GM12878 (cell line): ENCODE results near the gene SMPD1. TPM values are rescaled to one million over a fixed set of nuclear protein-coding genes. Genes with fewer than 3 reads are reported as not detected.

Source experiments
- ATAC-seq: fragments of 200-7000 bp; cut with Tn5 transposase; 3 replicates; pipeline ENCODE4 v1.9.1; 2020; ENCODE audit warnings: mild to moderate bottlenecking, moderate library complexity
- BruUV-seq: library from RNA; stranded (reverse); fragments of 400-500 nt; replicated peaks from 2 replicates; lab custom pipeline; 2021; lab: Mats Ljungman, UMichigan
- CTCF ChIA-PET: fragments of 300-600 bp; sonication (Branson Sonifier 250); formaldehyde crosslinking; extraction: SDS; loops from one replicate; lab custom pipeline; 2021; ENCODE audit warnings: inconsistent platforms; lab: Yijun Ruan, JAX
- POLR2A ChIA-PET: fragments of 350-600 bp; formaldehyde crosslinking; extraction: SDS; loops from one replicate; lab custom pipeline; 2021; ENCODE audit warnings: inconsistent platforms; lab: Charles Lee
- RAD21 ChIA-PET: fragments of 300-600 bp; sonication (Branson Sonifier 250); formaldehyde crosslinking; loops from one replicate; lab custom pipeline; 2023; ENCODE audit warnings: antibody characterized with exemption; ENCODE audit not compliant: unreplicated experiment; lab: Charles Lee
- SMC1A ChIA-PET: fragments of 300-600 bp; sonication (Branson Sonifier 250); formaldehyde crosslinking; loops from one replicate; lab custom pipeline; 2023; ENCODE audit not compliant: unreplicated experiment, uncharacterized antibody; lab: Charles Lee
- DNase-seq: peaks from one replicate; pipeline ENCODE4 v3.0.0-alpha.2; 2011; ENCODE audit warnings: low read depth, low spot score
- FAIRE-seq: peaks from 3 replicates; lab custom pipeline; 2011; peaks lifted over from hg19 to GRCh38; lab: Jason Lieb, UNC
- H2AFZ ChIP-seq: 2 replicates; pipeline ENCODE4 v1.6.0; 2011; ENCODE audit warnings: low read depth, low read length, control low read depth; ENCODE audit not compliant: control insufficient read depth
- H3K27ac ChIP-seq: 2 replicates; pipeline ENCODE4 v1.5.1; 2011; ENCODE audit warnings: control low read depth; ENCODE audit not compliant: control insufficient read depth, insufficient read depth
- H3K27me3 ChIP-seq, 2 experiments: replicated peaks in 1 of 2; 2 replicates each; pipeline versions ENCODE4 v1.6.0 to v1.6.1; 2011; ENCODE audit warnings: low read length in 1 of 2; ENCODE audit not compliant: control insufficient read depth in 2 of 2, insufficient read depth in 2 of 2
- H3K36me3 ChIP-seq, 2 experiments: 2 replicates each; pipeline ENCODE4 v1.5.1; 2011; ENCODE audit warnings: low read length in 1 of 2; ENCODE audit not compliant: control insufficient read depth in 2 of 2, insufficient read depth in 2 of 2
- H3K4me1 ChIP-seq: 2 replicates; pipeline ENCODE4 v1.6.1; 2011; ENCODE audit warnings: mild to moderate bottlenecking, low read length, moderate library complexity, mixed read lengths; ENCODE audit not compliant: control insufficient read depth, insufficient read depth
- H3K4me2 ChIP-seq: 2 replicates; pipeline ENCODE4 v1.6.0; 2011; ENCODE audit warnings: control low read depth; ENCODE audit not compliant: control insufficient read depth, insufficient read depth
- H3K4me3 ChIP-seq: fragments of 200-600 bp; sonication (generic); 2 replicates; pipeline ENCODE4 v1.5.1; 2016
- H3K79me2 ChIP-seq: 2 replicates; pipeline ENCODE4 v1.6.0; 2011; ENCODE audit warnings: low read length; ENCODE audit not compliant: control insufficient read depth, insufficient read depth
- H3K9ac ChIP-seq: 2 replicates; pipeline ENCODE4 v1.8.0; 2011; ENCODE audit warnings: low read length, control low read depth, mixed read lengths; ENCODE audit not compliant: control insufficient read depth, insufficient read depth
- H3K9me3 ChIP-seq: replicated peaks from 3 replicates; pipeline ENCODE4 v1.5.1; 2011; ENCODE audit warnings: mild to moderate bottlenecking, low read length; ENCODE audit not compliant: control insufficient read depth, insufficient read depth
- H4K20me1 ChIP-seq: 2 replicates; pipeline ENCODE4 v1.6.0; 2011; ENCODE audit not compliant: control insufficient read depth, insufficient read depth
- BCL11A ChIP-seq: IDR thresholded peaks from 2 replicates; pipeline ENCODE4 v1.6.1; 2011; ENCODE audit warnings: low read depth, low read length
- CHD2 ChIP-seq: IDR thresholded peaks from 2 replicates; pipeline ENCODE4 v1.6.1; 2011; ENCODE audit warnings: low read depth, low read length, improper control_type of control experiment, borderline replicate concordance
- ETV6 ChIP-seq, 2 experiments: fragments of 450-650 bp in 1 of 2; IDR thresholded peaks in 1 of 2; conservative IDR thresholded peaks in 1 of 2; 2 replicates each; pipeline ENCODE4 v1.6.1; 2014; ENCODE audit warnings: antibody characterized with exemption in 1 of 2, borderline replicate concordance in 1 of 2, low read depth in 1 of 2, mild to moderate bottlenecking in 1 of 2, moderate library complexity in 1 of 2
- GATAD2B ChIP-seq: fragments of 450-650 bp; conservative IDR thresholded peaks from 2 replicates; pipeline ENCODE4 v1.6.1; 2017; ENCODE audit warnings: low read depth, mild to moderate bottlenecking, moderate library complexity
- KLF5 ChIP-seq: fragments of 450-650 bp; IDR thresholded peaks from 2 replicates; pipeline ENCODE4 v1.6.1; 2014; ENCODE audit warnings: mild to moderate bottlenecking; ENCODE audit not compliant: partially characterized antibody
- NR2C2 ChIP-seq: IDR thresholded peaks from 2 replicates; pipeline ENCODE4 v1.6.1; 2011; ENCODE audit warnings: borderline replicate concordance, low read depth; ENCODE audit not compliant: control insufficient read depth, insufficient read length
- TCF3 ChIP-seq: IDR thresholded peaks from 2 replicates; pipeline ENCODE4 v1.6.1; 2012; ENCODE audit warnings: low read depth, mild to moderate bottlenecking, low read length, borderline replicate concordance; ENCODE audit not compliant: insufficient read depth
- WGBS: methylation state at CpG from one replicate; pipeline ENCODE4 v1.1.6; 2016; ENCODE audit warnings: low lambda C conversion rate; ENCODE audit not compliant: insufficient replicate concordance, insufficient coverage; ENCODE audit errors: missing lambda C conversion rate; 5-methylcytosine and 5-hydroxymethylcytosine counted together
- in situ Hi-C: fragments of 300-500 bp; cut with MboI; formaldehyde crosslinking; loops from 9 replicates; pipeline ENCODE4 v1.14.3; 2018; ENCODE audit warnings: mixed read lengths
- intact Hi-C: fragments of 100-400 bp; cut with micrococcal nuclease; formaldehyde crosslinking; loops from one replicate; pipeline ENCODE4 v1.14.2; 2022; ENCODE audit not compliant: unreplicated experiment
- polyA plus RNA-seq, 11 experiments: library from polyadenylated mRNA; depleted of rRNA in 4 of 11; unstranded in 6 of 11; stranded (reverse) in 5 of 11; fragments of >200 nt; fragmentation: Nextera tagmentation in 4 of 11; fragmentation: Illumina TruSeq in 1 of 11; extraction: Ambion mirVana in 4 of 11; extraction: Trizol in 1 of 11; gene quantifications; 1 replicate in 1 of 11; 2 replicates in 10 of 11; pipeline versions ENCODE4 v1.2.1 to v1.2.3, GENCODE V29; 2011 to 2016; ENCODE audit warnings: inconsistent platforms in 2 of 11, missing spikeins in 2 of 11, low read depth in 1 of 11
- total RNA-seq, 4 experiments: library from RNA; depleted of rRNA in 3 of 4; stranded (reverse); fragments of >200 nt in 3 of 4; fragmentation: Illumina TruSeq in 1 of 4; extraction: Trizol in 1 of 4; gene quantifications; 2 replicates each; pipeline versions ENCODE4 v1.2.1 to v1.2.3, GENCODE V29; 2013 to 2021
- TF ChIP-seq, protein P1 (sequence below), 3 experiments: IDR thresholded peaks in 2 of 3; conservative IDR thresholded peaks in 1 of 3; 2 replicates each; pipeline ENCODE4 v1.5.1; 2011; ENCODE audit warnings: low read depth in 3 of 3, low read length in 3 of 3, mild to moderate bottlenecking in 3 of 3, control low read depth in 2 of 3, moderate library complexity in 2 of 3, inconsistent platforms in 1 of 3, mixed read lengths in 1 of 3; ENCODE audit not compliant: control insufficient read depth in 2 of 3, insufficient read depth in 1 of 3; ENCODE audit errors: extremely low read depth in 1 of 3
- TF ChIP-seq, protein P2 (sequence below): fragments of 450-650 bp; IDR thresholded peaks from 2 replicates; pipeline ENCODE4 v1.6.1; 2017; ENCODE audit warnings: mild to moderate bottlenecking

SMPD1 gene
- total and polyA plus RNA-seq, 10 of the 15 experiments (the other 5 are each of a cell fraction or from before 2014, with no cell fraction given): 1.4 to 13.7 (median 6.2) TPM

- no peak overlapping the region for H3K27ac ChIP-seq
These were observed 3.9 kb downstream of the SMPD1 start for GRCh38 chr11:6393989-6394670.

More at GRCh38 chr11:6393989-6394670, 3.9 kb downstream of the SMPD1 start:
- FAIRE-seq (no peak), DNase-seq (no peak), ATAC-seq (no peak)
- Histone ChIP-seq H3K27me3 (no peaks in the 10 kb centered on the region), H3K4me1 (peaks cover 6% of the 10 kb centered on the region), H3K36me3 (no peaks in the 10 kb centered on the region), H3K4me3 (no peak overlapping the region), H3K9ac (no peak overlapping the region), H3K79me2 (no peaks in the 10 kb centered on the region), H4K20me1 (no peaks in the 10 kb centered on the region), H2AFZ (no peak overlapping the region), H3K4me2 (no peak overlapping the region), H3K9me3 (no peaks in the 10 kb centered on the region)
- SMC1A ChIA-PET: interaction anchor here (1.9 kb wide), 1 partner anchor 15 kb away, joined by 7 read pairs; no protein-coding TSS in a partner anchor
- no peak for TF ChIP-seq ETV6 (conservative IDR thresholded peaks at IDR 0.05 in 1 of 2, IDR thresholded peaks at IDR 0.05 in 1 of 2; ENCODE audit: borderline replicate concordance in 1 of 2, low read depth in 1 of 2)
- no peak for TF ChIP-seq GATAD2B
- no peak for TF ChIP-seq KLF5
- TF ChIP-seq, protein P1, sequence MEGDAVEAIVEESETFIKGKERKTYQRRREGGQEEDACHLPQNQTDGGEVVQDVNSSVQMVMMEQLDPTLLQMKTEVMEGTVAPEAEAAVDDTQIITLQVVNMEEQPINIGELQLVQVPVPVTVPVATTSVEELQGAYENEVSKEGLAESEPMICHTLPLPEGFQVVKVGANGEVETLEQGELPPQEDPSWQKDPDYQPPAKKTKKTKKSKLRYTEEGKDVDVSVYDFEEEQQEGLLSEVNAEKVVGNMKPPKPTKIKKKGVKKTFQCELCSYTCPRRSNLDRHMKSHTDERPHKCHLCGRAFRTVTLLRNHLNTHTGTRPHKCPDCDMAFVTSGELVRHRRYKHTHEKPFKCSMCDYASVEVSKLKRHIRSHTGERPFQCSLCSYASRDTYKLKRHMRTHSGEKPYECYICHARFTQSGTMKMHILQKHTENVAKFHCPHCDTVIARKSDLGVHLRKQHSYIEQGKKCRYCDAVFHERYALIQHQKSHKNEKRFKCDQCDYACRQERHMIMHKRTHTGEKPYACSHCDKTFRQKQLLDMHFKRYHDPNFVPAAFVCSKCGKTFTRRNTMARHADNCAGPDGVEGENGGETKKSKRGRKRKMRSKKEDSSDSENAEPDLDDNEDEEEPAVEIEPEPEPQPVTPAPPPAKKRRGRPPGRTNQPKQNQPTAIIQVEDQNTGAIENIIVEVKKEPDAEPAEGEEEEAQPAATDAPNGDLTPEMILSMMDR (IDR thresholded peaks at IDR 0.05 in 2 of 3, conservative IDR thresholded peaks at IDR 0.05 in 1 of 3; ENCODE audit: control insufficient read depth in 2 of 3, extremely low read depth in 1 of 3, insufficient read depth in 1 of 3, low read depth in 3 of 3, low read length in 3 of 3): no peak
- TF ChIP-seq NR2C2: no peak
- TF ChIP-seq BCL11A: no peak
- TF ChIP-seq CHD2: no peak
- TF ChIP-seq TCF3: no peak
- TF ChIP-seq, protein P2, sequence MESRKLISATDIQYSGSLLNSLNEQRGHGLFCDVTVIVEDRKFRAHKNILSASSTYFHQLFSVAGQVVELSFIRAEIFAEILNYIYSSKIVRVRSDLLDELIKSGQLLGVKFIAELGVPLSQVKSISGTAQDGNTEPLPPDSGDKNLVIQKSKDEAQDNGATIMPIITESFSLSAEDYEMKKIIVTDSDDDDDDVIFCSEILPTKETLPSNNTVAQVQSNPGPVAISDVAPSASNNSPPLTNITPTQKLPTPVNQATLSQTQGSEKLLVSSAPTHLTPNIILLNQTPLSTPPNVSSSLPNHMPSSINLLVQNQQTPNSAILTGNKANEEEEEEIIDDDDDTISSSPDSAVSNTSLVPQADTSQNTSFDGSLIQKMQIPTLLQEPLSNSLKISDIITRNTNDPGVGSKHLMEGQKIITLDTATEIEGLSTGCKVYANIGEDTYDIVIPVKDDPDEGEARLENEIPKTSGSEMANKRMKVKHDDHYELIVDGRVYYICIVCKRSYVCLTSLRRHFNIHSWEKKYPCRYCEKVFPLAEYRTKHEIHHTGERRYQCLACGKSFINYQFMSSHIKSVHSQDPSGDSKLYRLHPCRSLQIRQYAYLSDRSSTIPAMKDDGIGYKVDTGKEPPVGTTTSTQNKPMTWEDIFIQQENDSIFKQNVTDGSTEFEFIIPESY: no peak
- no TSS peak for BruUV-seq
- CTCF ChIA-PET: no interaction called here
- in situ Hi-C loops: no loop called here
- intact Hi-C loops: no loop called here
- POLR2A ChIA-PET: no interaction called here
- 96% methylated on average over 15 of the region's 16 CpGs for WGBS
- RAD21 ChIA-PET: no interaction called here
